CD8-positive, alpha-beta memory T cell (primary cell): ENCODE measurements around the gene RCAN2. TPM values are rescaled to one million over a fixed set of nuclear protein-coding genes. Genes with fewer than 3 reads are reported as not detected.

Experiments used
- CTCF ChIA-PET: fragments of 350-600 bp; sonication (Branson Sonifier 250); formaldehyde crosslinking; loops from one replicate; lab custom pipeline; 2021; ENCODE audit warnings: antibody characterized with exemption; lab: Charles Lee
- POLR2A ChIA-PET: fragments of 350-600 bp; sonication (Branson Sonifier 250); formaldehyde crosslinking; loops from one replicate; lab custom pipeline; 2021; ENCODE audit warnings: antibody characterized with exemption; lab: Charles Lee
- DNase-seq, 5 donors: peaks; one replicate each; pipeline versions ENCODE4 v3.0.0 to v3.0.0-alpha.2; 2020 to 2022; ENCODE audit warnings: mixed read lengths in 1 of 5
- H3K27ac ChIP-seq: one replicate; pipeline ENCODE4 v1.7.0; 2013; ENCODE audit warnings: low read depth, mild to moderate bottlenecking, low read length, moderate library complexity
- H3K27me3 ChIP-seq: 2 replicates; pipeline ENCODE4 v1.7.0; 2013; ENCODE audit warnings: low read length, mild to moderate bottlenecking; ENCODE audit not compliant: insufficient read depth, poor library complexity, severe bottlenecking
- H3K36me3 ChIP-seq: 2 replicates; pipeline ENCODE4 v1.7.0; 2013; ENCODE audit warnings: mild to moderate bottlenecking, low read length, moderate library complexity; ENCODE audit not compliant: insufficient read depth
- H3K4me1 ChIP-seq: 2 replicates; pipeline ENCODE4 v1.7.0; 2013; ENCODE audit warnings: mild to moderate bottlenecking, low read length, moderate library complexity; ENCODE audit not compliant: insufficient read depth
- H3K4me3 ChIP-seq: 2 replicates; pipeline ENCODE4 v1.7.0; 2013; ENCODE audit warnings: mild to moderate bottlenecking, low read length
- H3K9me3 ChIP-seq: 2 replicates; pipeline ENCODE4 v1.7.0; 2013; ENCODE audit warnings: mild to moderate bottlenecking, low read length
- H3K27ac Mint-ChIP-seq, 8 donors: one replicate each; pipeline ENCODE4 v1.8.0; 2020 to 2021; ENCODE audit warnings: mixed read lengths in 8 of 8, mild to moderate bottlenecking in 6 of 8, inconsistent platforms in 3 of 8, moderate library complexity in 3 of 8
- H3K27me3 Mint-ChIP-seq, 2 donors: one replicate each; pipeline ENCODE4 v1.8.0; 2020 to 2021; ENCODE audit warnings: mixed read lengths in 2 of 2, mild to moderate bottlenecking in 1 of 2, moderate library complexity in 1 of 2
- H3K36me3 Mint-ChIP-seq, 3 donors: one replicate each; pipeline ENCODE4 v1.8.0; 2020 to 2021; ENCODE audit warnings: mixed read lengths in 3 of 3, inconsistent platforms in 1 of 3, mild to moderate bottlenecking in 1 of 3
- H3K4me1 Mint-ChIP-seq, 3 donors: one replicate each; pipeline ENCODE4 v1.8.0; 2020 to 2021; ENCODE audit warnings: mixed read lengths in 3 of 3, inconsistent platforms in 1 of 3, mild to moderate bottlenecking in 1 of 3
- H3K4me3 Mint-ChIP-seq, 7 donors: one replicate each; pipeline ENCODE4 v1.8.0; 2020 to 2021; ENCODE audit warnings: mixed read lengths in 7 of 7, mild to moderate bottlenecking in 6 of 7, moderate library complexity in 4 of 7, inconsistent platforms in 2 of 7
- H3K9me3 Mint-ChIP-seq, 5 donors: one replicate each; pipeline ENCODE4 v1.8.0; 2020 to 2022; ENCODE audit warnings: mixed read lengths in 5 of 5, mild to moderate bottlenecking in 3 of 5, moderate library complexity in 2 of 5, inconsistent platforms in 1 of 5
- polyA plus RNA-seq: library from polyadenylated mRNA; unstranded; fragments of 300-500 nt; fragmentation: Illumina TruSeq; gene quantifications from one replicate; pipeline ENCODE4 v1.2.3, GENCODE V29; 2021
- total RNA-seq, 2 experiments: library from RNA; stranded (reverse); gene quantifications; one replicate each; pipeline ENCODE4 v1.2.3, GENCODE V29; 2021

The RCAN2 gene
- total and polyA plus RNA-seq, 3 experiments from 2014 or later: 0.48 to 0.82 (median 0.49) TPM

- H3K27ac Mint-ChIP-seq: peak overlapping the region in 1 of 8 donors; percentile 17
- H3K27me3 ChIP-seq: no peaks in the 10 kb centered on the region
- H3K4me3 ChIP-seq: no peak overlapping the region
- ChIA-PET CTCF (no interaction called here), POLR2A (no interaction called here)
- DNase-seq: no peak
- no peaks in the 10 kb centered on the region for H3K4me1 ChIP-seq
- H3K36me3 ChIP-seq: no peaks in the 10 kb centered on the region
- no peak overlapping the region for H3K27ac ChIP-seq
- H3K4me3 Mint-ChIP-seq: no peak overlapping the region
- H3K27me3 Mint-ChIP-seq: peaks cover 0 to 3% of the 10 kb centered on the region in 2 donors
- H3K4me1 Mint-ChIP-seq: no peaks in the 10 kb centered on the region
- H3K9me3 ChIP-seq: no peaks in the 10 kb centered on the region
- peaks cover 0 to 2% (median 0%) of the 10 kb centered on the region in 3 donors for H3K36me3 Mint-ChIP-seq
- no peaks in the 10 kb centered on the region for H3K9me3 Mint-ChIP-seq
Measured at GRCh38 chr6:46203391-46204177, 287.7 kb downstream of the RCAN2 start.

- Mint-ChIP-seq H3K4me1 (no peaks in the 10 kb centered on the region), H3K27ac (no peak overlapping the region), H3K9me3 (no peaks in the 10 kb centered on the region), H3K27me3 (peaks cover 0 to 3% of the 10 kb centered on the region in 2 donors), H3K4me3 (no peak overlapping the region), H3K36me3 (peaks cover 0 to 8% (median 0%) of the 10 kb centered on the region in 3 donors)
- Histone ChIP-seq H3K36me3 (no peaks in the 10 kb centered on the region), H3K27me3 (no peaks in the 10 kb centered on the region), H3K9me3 (no peaks in the 10 kb centered on the region), H3K4me1 (no peaks in the 10 kb centered on the region), H3K4me3 (no peak overlapping the region), H3K27ac (no peak overlapping the region)
- ChIA-PET CTCF (interaction anchor here (1.0 kb wide), 1 partner anchor 15 kb away, joined by 5 read pairs; no protein-coding TSS in a partner anchor), POLR2A (no interaction called here)
- no peak for DNase-seq
Measured at GRCh38 chr6:46201702-46202101, 289.5 kb downstream of the RCAN2 start.

GRCh38 chr6:46199387-46199786 lies 291.9 kb downstream of the RCAN2 start:
- Mint-ChIP-seq H3K36me3 (peaks cover 0 to 8% (median 0%) of the 10 kb centered on the region in 3 donors), H3K9me3 (no peaks in the 10 kb centered on the region), H3K27ac (no peak overlapping the region), H3K27me3 (peaks cover 0 to 3% of the 10 kb centered on the region in 2 donors), H3K4me1 (no peaks in the 10 kb centered on the region), H3K4me3 (no peak overlapping the region)
- Histone ChIP-seq H3K27ac (no peak overlapping the region), H3K36me3 (no peaks in the 10 kb centered on the region), H3K9me3 (no peaks in the 10 kb centered on the region), H3K27me3 (peaks cover 4% of the 10 kb centered on the region), H3K4me1 (no peaks in the 10 kb centered on the region), H3K4me3 (no peak overlapping the region)
- ChIA-PET CTCF (no interaction called here), POLR2A (no interaction called here)
- no peak for DNase-seq

- Mint-ChIP-seq H3K27ac (no peak overlapping the region), H3K27me3 (peaks cover 6 to 24% of the 10 kb centered on the region in 2 donors), H3K4me3 (no peak overlapping the region), H3K36me3 (no peaks in the 10 kb centered on the region), H3K4me1 (no peaks in the 10 kb centered on the region), H3K9me3 (no peaks in the 10 kb centered on the region)
- POLR2A ChIA-PET: no interaction called here
- no peaks in the 10 kb centered on the region for H3K4me1 ChIP-seq
- H3K4me3 ChIP-seq: no peak overlapping the region
- H3K9me3 ChIP-seq: no peaks in the 10 kb centered on the region
- peaks cover 4% of the 10 kb centered on the region for H3K27me3 ChIP-seq
- H3K36me3 ChIP-seq: no peaks in the 10 kb centered on the region
- CTCF ChIA-PET: no interaction called here
- no peak overlapping the region for H3K27ac ChIP-seq
- no peak for DNase-seq
Measured at GRCh38 chr6:46191961-46192360, 299.3 kb downstream of the RCAN2 start.

- CTCF ChIA-PET: interaction anchor here (1.0 kb wide), 1 partner anchor 25 kb away, joined by 3 read pairs; no protein-coding TSS in a partner anchor
- POLR2A ChIA-PET: no interaction called here
Measured at GRCh38 chr6:46190889-46191288, 300.4 kb downstream of the RCAN2 start.

GRCh38 chr6:46189726-46190125 lies 301.5 kb downstream of the RCAN2 start:
- H3K4me3 ChIP-seq: no peak overlapping the region
- no peak overlapping the region for H3K27ac ChIP-seq
- ChIA-PET POLR2A (no interaction called here), CTCF (no interaction called here)
- Mint-ChIP-seq H3K27me3 (peaks cover 12 to 38% of the 10 kb centered on the region in 2 donors), H3K4me1 (no peaks in the 10 kb centered on the region), H3K9me3 (no peaks in the 10 kb centered on the region), H3K27ac (no peak overlapping the region), H3K4me3 (no peak overlapping the region), H3K36me3 (no peaks in the 10 kb centered on the region)
- no peaks in the 10 kb centered on the region for H3K9me3 ChIP-seq
- DNase-seq: no peak
- no peaks in the 10 kb centered on the region for H3K27me3 ChIP-seq
- H3K4me1 ChIP-seq: no peaks in the 10 kb centered on the region
- no peaks in the 10 kb centered on the region for H3K36me3 ChIP-seq

More at GRCh38 chr6:46190889-46191288, 300.4 kb downstream of the RCAN2 start:
- no peaks in the 10 kb centered on the region for H3K9me3 Mint-ChIP-seq
- Histone ChIP-seq H3K27ac (no peak overlapping the region), H3K36me3 (no peaks in the 10 kb centered on the region), H3K9me3 (no peaks in the 10 kb centered on the region), H3K4me3 (no peak overlapping the region), H3K4me1 (no peaks in the 10 kb centered on the region), H3K27me3 (peaks cover 4% of the 10 kb centered on the region)
- no peak overlapping the region for H3K4me3 Mint-ChIP-seq
- DNase-seq: no peak
- H3K27me3 Mint-ChIP-seq: peaks cover 6 to 28% of the 10 kb centered on the region in 2 donors
- no peaks in the 10 kb centered on the region for H3K4me1 Mint-ChIP-seq
- no peak overlapping the region for H3K27ac Mint-ChIP-seq
- no peaks in the 10 kb centered on the region for H3K36me3 Mint-ChIP-seq

- Histone ChIP-seq H3K27ac (no peak overlapping the region), H3K9me3 (no peaks in the 10 kb centered on the region), H3K36me3 (no peaks in the 10 kb centered on the region), H3K4me3 (no peak overlapping the region), H3K27me3 (no peaks in the 10 kb centered on the region), H3K4me1 (no peaks in the 10 kb centered on the region)
- H3K4me1 Mint-ChIP-seq: no peaks in the 10 kb centered on the region
- peaks cover 6 to 39% of the 10 kb centered on the region in 2 donors for H3K27me3 Mint-ChIP-seq
- H3K36me3 Mint-ChIP-seq: no peaks in the 10 kb centered on the region
- POLR2A ChIA-PET: no interaction called here
- H3K27ac Mint-ChIP-seq: no peak overlapping the region
- CTCF ChIA-PET: interaction anchor here (1.1 kb wide), 1 partner anchor 15 kb away, joined by 3 read pairs; the partner anchor contains the start of gene ENPP5
- no peak overlapping the region for H3K4me3 Mint-ChIP-seq
- H3K9me3 Mint-ChIP-seq: no peaks in the 10 kb centered on the region
- no peak for DNase-seq
Measured at GRCh38 chr6:46186583-46186982, 304.7 kb downstream of the RCAN2 start.

- Histone ChIP-seq H3K27me3 (no peaks in the 10 kb centered on the region), H3K36me3 (no peaks in the 10 kb centered on the region), H3K4me1 (no peaks in the 10 kb centered on the region), H3K9me3 (no peaks in the 10 kb centered on the region), H3K27ac (no peak overlapping the region), H3K4me3 (no peak overlapping the region)
- H3K4me1 Mint-ChIP-seq: no peaks in the 10 kb centered on the region
- H3K9me3 Mint-ChIP-seq: no peaks in the 10 kb centered on the region
- H3K4me3 Mint-ChIP-seq: no peak overlapping the region
- POLR2A ChIA-PET: interaction anchor here (1.0 kb wide), 1 partner anchor 54 kb away, joined by 5 read pairs; the partner anchor contains the start of gene ENPP4
- H3K27me3 Mint-ChIP-seq: peaks cover 6 to 35% of the 10 kb centered on the region in 2 donors
- no peaks in the 10 kb centered on the region for H3K36me3 Mint-ChIP-seq
- no peak overlapping the region for H3K27ac Mint-ChIP-seq
- CTCF ChIA-PET: no interaction called here
- DNase-seq: no peak
Measured at GRCh38 chr6:46184114-46184513, 307.1 kb downstream of the RCAN2 start.
